CD4-positive, alpha-beta T cell treated with Interleukin-4 for 1 hour (primary cell): ENCODE results near the gene OSBPL5.

ENCODE experiments used
- DNase-seq, 2 donors: peaks; one replicate each; pipeline ENCODE4 v3.0.0-alpha.2; 2020 to 2022

The OSBPL5 gene

DNA sequence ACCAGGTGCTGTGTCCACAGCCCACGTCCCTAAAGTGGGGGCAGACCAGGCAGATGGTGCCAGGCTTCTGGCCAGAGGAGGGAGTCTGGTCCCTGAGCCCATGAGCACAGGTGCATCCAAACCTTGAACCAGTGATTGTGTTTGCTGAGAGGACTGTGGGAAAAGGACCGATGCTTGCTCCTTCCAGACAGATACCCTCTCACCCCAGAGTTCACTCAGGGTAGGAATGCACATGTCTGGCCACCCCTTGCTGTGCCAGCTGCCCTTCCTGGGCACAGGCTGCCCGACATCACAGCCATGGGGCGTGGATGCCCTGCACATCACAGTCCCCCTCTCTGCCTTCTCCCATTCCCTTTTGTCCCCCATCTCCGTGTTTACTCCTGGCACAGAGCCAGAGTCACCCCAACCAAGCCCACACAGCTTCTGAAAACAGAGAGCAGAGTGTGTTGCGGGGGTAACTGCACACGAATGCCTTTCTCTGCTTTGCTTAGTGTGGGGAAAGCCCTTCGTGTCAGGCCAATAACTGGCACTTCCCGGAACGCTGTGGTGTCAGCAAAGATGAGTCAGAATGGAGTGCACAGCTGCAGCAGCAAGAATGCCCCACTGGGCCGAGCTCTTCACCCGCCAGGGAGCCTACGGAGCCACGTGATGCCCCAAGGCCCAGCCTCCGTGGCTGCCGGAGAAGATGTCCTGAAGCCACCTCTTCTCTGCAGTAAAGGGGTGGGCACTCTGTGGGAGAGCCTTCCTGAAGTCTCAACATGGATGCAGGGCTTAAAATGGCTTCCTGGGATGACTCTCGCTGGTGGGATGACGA is 115.5 kb downstream of the OSBPL5 start:
- DNase-seq, result peak; percentile 83 to 86

DNA sequence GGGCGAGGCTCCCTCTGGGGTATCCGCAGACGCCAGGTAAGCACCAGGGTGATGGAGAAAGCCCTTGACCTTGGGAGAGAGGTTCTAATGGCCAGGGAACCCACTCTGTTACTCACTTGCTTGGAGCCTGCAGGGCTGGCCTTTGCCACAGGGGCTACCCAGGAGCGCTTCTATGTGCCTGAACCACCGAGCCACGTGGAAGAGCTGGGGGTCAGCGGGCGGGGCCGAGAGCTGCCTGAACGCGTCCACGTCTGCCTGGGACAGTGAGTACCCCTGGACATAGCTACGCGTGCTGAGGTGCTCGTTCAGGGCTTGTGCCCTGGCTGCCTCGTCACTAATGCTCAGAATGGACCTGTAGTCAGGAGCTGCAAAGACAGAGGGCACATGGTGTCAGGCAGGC is 117.5 kb downstream of the OSBPL5 start:
- DNase-seq, result no peak

DNA sequence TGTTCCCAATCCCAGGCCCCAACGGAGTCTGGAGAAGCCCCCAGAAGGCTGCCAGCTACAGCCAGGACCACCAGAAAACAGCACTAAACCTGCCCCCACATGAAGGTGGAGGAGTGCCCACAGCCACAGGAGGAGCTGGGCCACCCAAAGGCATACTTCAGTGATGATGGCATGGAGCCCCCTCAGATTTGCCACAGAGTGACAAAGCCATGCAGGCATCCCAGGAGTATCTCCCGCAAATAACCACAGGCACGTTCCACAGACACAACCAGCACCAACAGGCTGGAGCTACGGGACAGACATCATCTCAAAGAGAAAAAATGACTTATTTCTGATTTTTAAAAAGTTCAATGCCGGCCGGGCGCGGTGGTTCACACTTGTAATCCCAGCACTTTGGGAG is 118.5 kb downstream of the OSBPL5 start:
- DNase-seq, result no peak

DNA sequence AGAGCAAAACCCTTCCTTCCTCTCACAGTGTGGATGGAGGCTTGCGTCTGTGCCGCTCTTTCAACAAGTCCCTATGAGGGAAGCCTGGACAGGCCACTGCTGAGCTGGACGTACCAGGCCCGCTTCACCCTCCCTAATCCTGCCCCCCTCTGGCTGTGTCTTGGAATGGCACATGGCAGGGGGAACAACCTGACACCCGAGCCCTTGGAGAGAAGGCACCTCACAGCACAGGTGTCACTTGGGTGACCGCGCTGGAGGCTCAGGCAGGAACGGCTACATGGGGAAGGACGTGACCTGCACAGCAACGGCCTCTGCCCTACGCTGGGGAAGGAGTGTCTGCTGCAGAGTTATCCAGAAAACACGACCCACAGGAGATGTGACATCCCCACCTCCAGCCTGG is 118.9 kb downstream of the OSBPL5 start:
- DNase-seq, result no peak

DNA sequence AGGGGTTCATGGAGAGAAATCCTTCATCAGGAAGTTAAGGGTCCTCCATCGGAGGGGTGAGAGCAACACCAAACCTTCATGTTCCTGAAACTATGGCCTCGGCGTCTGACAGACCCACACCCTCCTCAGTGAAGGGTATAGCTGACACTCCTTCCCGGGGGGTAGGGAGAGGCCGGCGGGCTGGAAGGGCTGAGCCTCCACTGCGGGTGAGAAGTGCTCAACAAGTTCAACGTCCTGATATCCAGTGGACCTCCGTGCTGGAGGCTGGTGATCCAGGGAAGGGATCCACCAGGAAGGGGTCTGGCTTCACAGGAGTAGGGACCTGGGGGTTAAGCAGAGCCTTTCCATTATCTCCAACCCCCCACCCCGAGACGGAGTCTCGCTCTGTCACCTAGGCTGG is 120.2 kb downstream of the OSBPL5 start:
- DNase-seq, result no peak

DNA sequence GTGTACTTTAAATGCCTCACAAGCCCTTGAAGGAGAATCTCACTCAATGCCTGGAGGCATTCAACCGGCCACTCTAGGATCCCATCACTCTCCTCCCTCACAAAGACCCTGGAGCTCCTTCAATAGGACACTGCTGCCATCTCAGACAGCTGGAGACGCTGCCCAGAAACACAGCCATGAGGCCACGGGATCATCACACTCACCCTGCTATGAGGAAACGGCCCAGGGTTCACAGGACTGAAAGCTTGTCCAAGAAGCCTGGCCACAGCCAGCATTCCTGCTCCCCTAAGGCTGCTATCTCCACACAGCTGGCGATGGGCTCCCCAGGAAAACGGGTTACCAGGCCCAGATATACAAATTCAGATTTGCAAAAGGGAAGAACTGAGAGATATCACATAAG is 121.1 kb downstream of the OSBPL5 start:
- DNase-seq, result no peak

DNA sequence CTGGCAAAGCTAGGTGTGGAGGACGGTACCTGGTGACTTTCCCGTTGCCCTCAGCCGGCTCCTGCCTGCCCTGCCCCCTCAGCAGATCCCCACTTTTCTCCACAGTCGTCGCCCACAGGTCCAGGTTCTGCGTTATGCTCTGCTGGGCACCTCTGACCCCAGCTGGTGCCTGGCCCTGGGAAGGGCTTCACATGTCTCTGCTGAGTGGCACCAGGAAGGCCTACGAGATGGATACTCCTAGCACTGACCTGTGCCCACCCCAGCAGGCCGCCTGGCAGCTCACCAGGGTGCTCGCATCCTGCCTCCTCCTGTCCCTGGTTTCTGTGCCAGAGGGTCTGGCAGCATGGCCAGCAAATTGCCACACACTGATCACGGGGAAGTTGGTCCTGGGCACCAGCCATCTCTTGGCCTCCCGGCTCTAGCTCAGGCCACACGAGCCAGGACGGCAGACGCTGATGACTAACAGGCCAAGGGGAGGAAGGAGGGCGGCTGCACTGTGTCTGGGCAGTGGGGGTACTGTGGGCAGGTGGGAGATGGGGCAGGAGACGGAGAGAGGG is 121.7 kb downstream of the OSBPL5 start:
- no peak for DNase-seq

DNA sequence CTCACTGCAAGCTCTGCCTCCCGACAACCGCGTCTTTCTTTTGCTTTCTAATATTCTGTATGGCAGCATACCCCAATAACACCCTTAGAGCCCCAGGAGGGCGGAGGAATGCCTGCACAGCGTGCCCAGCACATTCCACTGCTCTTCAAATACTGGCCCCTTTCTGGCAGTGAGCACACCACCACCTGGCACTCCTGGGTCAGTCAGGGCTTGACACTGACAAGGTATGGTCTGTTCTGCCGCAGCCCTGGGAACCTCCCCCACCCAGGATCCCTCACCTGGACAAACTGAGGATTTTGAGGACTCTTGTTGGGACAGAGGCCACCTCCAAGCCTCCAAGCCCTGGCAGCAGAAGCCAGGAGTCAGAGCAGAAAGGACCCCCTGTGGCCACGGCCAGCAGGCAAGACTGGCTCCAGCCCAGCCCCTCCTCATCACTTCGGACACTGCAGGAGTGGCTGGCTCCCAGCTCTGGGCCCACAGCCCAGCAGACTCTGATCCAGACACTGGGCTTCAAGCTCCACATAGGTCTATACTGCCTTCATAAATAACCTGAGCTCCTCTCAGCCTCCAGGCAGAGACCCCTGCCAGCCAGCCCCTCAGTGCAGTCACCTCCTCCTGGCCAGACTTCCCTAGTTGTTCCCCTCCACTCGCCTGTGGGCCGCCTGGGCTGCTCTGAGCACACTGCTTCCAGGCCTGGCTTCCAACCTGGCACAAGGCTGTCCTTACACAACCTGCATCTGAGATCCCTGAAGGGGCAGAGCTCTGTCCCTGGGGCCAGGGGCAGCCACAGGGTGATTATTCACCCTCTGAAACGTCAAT is 122.4 kb downstream of the OSBPL5 start:
- no peak for DNase-seq

DNA sequence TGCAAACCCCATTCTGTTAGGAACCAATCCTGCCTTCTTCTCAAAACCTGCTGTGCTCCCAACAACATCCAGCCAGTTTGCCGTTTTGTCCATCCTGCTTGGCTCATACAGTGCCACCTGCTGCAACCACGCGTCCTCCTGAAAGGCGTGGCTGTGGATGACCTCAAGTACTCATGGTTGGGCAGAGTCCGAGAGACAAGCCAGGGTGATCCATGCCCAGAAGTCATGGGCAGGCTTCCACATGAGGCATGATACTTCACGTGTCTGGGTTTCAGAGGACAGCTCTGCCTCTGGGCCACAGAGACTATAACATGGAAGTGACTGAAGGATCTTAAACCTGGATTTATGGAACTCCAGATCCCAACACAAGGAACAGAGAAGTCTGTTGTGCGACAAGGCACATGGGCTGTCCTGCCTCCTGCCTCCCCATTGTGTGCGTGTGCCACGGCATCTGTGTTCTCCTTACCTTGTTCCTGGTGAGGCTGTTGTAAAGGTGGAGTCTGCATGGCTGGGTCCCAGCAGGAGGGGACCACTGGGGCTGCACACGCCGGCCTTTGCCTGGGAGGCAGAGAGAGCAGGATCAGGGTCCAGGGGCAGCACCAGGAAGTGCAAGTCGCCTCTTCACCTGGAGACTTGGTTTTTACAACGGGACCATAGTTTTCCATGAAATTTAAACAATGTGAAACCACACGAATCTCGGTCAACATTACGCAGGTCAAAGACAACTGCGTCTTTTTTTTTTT is 123.2 kb downstream of the OSBPL5 start:
- DNase-seq, result no peak

DNA sequence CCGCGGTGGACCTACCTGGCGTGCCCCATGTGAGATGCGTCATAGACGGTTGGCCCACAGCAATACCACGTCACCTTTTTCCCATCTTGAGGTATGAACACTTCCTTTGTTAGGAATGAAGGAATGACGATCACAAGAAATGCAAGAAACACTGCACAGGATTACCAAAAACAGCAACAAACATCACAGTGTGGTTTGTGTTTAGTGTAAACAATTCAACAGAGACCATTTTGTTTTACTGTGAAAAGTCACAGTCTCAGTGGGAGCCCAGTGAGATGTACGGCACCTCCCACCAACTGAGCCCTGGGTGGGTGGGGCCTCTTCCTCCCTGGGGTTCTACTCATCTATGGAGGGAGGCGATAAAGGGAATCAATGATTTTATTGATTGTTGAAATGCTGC is 124.2 kb downstream of the OSBPL5 start:
- no peak for DNase-seq

DNA sequence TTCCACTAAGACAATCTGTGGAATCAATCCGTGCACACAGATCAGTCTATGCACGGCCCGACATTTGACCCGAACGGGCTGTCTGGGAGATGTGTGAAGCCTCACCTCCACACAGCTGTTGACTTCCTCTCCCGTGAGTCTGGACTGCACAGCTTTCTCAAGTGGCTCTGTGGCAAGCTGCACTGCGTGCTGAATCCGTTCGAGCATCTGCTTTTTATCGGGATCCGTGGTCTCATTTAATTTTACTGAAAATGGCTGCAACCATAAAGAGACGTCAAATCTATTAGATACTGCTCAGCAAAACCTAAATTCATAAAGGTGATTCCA is 127.2 kb downstream of the OSBPL5 start:
- DNase-seq, result no peak
